HL-60 (cell line): ENCODE measurements around the gene FAS.

Experiments used
- GABPA ChIP-seq: IDR thresholded peaks from 2 replicates; pipeline ENCODE4 v1.6.1; 2012; ENCODE audit warnings: low read depth
- POLR2AphosphoS5 ChIP-seq: IDR thresholded peaks from 2 replicates; pipeline ENCODE4 v1.6.1; 2012; ENCODE audit warnings: low read depth
- TF ChIP-seq, protein P1 (sequence below): IDR thresholded peaks from one replicate; pipeline ENCODE4 v1.5.1; 2011; ENCODE audit warnings: low read length, control low read depth, inconsistent platforms; ENCODE audit not compliant: insufficient read depth

DNA sequence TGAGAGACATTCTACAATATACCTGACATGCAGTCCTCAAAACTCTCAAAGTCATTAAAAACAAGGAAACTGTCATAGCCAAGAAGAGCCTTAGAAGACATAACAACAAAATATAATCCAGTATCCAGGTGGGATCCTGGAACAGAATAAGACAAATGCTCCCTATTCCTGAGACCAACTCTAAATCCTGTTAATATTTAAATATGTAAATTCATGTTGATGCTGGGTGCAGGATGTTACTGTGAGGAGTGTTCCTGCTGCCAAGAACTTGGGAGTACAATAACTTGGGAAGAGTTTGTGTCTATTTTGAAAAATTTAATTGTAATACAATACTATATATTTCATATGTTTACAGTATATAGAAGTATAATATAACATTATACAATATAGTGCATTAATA is 61.0 kb downstream of the FAS start:
- TF ChIP-seq POLR2AphosphoS5 (no peak), GABPA (no peak)
- TF ChIP-seq, protein P1, sequence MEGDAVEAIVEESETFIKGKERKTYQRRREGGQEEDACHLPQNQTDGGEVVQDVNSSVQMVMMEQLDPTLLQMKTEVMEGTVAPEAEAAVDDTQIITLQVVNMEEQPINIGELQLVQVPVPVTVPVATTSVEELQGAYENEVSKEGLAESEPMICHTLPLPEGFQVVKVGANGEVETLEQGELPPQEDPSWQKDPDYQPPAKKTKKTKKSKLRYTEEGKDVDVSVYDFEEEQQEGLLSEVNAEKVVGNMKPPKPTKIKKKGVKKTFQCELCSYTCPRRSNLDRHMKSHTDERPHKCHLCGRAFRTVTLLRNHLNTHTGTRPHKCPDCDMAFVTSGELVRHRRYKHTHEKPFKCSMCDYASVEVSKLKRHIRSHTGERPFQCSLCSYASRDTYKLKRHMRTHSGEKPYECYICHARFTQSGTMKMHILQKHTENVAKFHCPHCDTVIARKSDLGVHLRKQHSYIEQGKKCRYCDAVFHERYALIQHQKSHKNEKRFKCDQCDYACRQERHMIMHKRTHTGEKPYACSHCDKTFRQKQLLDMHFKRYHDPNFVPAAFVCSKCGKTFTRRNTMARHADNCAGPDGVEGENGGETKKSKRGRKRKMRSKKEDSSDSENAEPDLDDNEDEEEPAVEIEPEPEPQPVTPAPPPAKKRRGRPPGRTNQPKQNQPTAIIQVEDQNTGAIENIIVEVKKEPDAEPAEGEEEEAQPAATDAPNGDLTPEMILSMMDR = no peak
